ENCODE measurements around the gene TLR5.

DNA sequence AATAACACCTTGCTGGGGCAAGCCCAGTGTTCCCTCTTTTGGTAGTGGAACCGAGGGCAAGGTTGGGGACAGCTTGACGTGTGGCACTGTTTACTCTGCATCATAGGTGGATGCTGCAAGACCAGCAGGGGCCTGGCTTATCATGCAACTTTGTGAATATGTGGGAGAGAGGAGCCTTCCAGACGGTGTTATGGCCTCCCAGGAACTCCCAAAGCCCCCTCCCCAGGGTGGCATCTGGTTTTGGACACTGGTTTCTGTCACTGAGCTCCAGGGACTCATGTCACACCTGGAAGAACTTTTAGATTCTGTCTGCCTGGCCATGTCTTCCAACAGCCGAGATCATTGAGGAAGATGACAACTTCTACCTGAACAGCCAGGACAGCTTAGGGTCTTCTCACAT lies 1.4 kb upstream of the TLR5 start:
- TF ChIP-seq BACH2 (CRISPR knock-in tag; IDR thresholded peaks at IDR 0.05; ENCODE audit: borderline replicate concordance) = no peak
- no peak for TF ChIP-seq ARNTL (CRISPR knock-in tag; IDR thresholded peaks at IDR 0.05; ENCODE audit: borderline replicate concordance, low read depth)
- TF ChIP-seq, protein P1, sequence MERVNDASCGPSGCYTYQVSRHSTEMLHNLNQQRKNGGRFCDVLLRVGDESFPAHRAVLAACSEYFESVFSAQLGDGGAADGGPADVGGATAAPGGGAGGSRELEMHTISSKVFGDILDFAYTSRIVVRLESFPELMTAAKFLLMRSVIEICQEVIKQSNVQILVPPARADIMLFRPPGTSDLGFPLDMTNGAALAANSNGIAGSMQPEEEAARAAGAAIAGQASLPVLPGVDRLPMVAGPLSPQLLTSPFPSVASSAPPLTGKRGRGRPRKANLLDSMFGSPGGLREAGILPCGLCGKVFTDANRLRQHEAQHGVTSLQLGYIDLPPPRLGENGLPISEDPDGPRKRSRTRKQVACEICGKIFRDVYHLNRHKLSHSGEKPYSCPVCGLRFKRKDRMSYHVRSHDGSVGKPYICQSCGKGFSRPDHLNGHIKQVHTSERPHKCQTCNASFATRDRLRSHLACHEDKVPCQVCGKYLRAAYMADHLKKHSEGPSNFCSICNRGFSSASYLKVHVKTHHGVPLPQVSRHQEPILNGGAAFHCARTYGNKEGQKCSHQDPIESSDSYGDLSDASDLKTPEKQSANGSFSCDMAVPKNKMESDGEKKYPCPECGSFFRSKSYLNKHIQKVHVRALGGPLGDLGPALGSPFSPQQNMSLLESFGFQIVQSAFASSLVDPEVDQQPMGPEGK (CRISPR knock-in tag; IDR thresholded peaks at IDR 0.05; ENCODE audit: borderline replicate concordance) = no peak
- TF ChIP-seq, protein P2, sequence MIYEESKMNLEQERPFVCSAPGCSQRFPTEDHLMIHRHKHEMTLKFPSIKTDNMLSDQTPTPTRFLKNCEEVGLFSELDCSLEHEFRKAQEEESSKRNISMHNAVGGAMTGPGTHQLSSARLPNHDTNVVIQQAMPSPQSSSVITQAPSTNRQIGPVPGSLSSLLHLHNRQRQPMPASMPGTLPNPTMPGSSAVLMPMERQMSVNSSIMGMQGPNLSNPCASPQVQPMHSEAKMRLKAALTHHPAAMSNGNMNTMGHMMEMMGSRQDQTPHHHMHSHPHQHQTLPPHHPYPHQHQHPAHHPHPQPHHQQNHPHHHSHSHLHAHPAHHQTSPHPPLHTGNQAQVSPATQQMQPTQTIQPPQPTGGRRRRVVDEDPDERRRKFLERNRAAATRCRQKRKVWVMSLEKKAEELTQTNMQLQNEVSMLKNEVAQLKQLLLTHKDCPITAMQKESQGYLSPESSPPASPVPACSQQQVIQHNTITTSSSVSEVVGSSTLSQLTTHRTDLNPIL (CRISPR knock-in tag; IDR thresholded peaks at IDR 0.05; ENCODE audit: low read depth) = no peak
- TF ChIP-seq TOX (CRISPR knock-in tag; IDR thresholded peaks at IDR 0.05; ENCODE audit: borderline replicate concordance) = no peak
- TF ChIP-seq, protein P3, sequence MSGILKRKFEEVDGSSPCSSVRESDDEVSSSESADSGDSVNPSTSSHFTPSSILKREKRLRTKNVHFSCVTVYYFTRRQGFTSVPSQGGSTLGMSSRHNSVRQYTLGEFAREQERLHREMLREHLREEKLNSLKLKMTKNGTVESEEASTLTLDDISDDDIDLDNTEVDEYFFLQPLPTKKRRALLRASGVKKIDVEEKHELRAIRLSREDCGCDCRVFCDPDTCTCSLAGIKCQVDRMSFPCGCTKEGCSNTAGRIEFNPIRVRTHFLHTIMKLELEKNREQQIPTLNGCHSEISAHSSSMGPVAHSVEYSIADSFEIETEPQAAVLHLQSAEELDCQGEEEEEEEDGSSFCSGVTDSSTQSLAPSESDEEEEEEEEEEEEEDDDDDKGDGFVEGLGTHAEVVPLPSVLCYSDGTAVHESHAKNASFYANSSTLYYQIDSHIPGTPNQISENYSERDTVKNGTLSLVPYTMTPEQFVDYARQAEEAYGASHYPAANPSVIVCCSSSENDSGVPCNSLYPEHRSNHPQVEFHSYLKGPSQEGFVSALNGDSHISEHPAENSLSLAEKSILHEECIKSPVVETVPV (CRISPR knock-in tag; IDR thresholded peaks at IDR 0.05) = no peak
- TF ChIP-seq, protein P4, sequence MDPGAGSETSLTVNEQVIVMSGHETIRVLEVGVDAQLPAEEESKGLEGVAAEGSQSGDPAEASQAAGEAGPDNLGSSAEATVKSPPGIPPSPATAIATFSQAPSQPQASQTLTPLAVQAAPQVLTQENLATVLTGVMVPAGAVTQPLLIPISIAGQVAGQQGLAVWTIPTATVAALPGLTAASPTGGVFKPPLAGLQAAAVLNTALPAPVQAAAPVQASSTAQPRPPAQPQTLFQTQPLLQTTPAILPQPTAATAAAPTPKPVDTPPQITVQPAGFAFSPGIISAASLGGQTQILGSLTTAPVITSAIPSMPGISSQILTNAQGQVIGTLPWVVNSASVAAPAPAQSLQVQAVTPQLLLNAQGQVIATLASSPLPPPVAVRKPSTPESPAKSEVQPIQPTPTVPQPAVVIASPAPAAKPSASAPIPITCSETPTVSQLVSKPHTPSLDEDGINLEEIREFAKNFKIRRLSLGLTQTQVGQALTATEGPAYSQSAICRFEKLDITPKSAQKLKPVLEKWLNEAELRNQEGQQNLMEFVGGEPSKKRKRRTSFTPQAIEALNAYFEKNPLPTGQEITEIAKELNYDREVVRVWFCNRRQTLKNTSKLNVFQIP (CRISPR knock-in tag; IDR thresholded peaks at IDR 0.05; ENCODE audit: borderline replicate concordance, low read depth) = no peak
- no peak for TF ChIP-seq RARB (CRISPR knock-in tag; IDR thresholded peaks at IDR 0.05)
- no peak for TF ChIP-seq GLIS3 (CRISPR knock-in tag; IDR thresholded peaks at IDR 0.05)
- no peak for TF ChIP-seq SNAI2 (CRISPR knock-in tag; IDR thresholded peaks at IDR 0.05)
- TF ChIP-seq, protein P5, sequence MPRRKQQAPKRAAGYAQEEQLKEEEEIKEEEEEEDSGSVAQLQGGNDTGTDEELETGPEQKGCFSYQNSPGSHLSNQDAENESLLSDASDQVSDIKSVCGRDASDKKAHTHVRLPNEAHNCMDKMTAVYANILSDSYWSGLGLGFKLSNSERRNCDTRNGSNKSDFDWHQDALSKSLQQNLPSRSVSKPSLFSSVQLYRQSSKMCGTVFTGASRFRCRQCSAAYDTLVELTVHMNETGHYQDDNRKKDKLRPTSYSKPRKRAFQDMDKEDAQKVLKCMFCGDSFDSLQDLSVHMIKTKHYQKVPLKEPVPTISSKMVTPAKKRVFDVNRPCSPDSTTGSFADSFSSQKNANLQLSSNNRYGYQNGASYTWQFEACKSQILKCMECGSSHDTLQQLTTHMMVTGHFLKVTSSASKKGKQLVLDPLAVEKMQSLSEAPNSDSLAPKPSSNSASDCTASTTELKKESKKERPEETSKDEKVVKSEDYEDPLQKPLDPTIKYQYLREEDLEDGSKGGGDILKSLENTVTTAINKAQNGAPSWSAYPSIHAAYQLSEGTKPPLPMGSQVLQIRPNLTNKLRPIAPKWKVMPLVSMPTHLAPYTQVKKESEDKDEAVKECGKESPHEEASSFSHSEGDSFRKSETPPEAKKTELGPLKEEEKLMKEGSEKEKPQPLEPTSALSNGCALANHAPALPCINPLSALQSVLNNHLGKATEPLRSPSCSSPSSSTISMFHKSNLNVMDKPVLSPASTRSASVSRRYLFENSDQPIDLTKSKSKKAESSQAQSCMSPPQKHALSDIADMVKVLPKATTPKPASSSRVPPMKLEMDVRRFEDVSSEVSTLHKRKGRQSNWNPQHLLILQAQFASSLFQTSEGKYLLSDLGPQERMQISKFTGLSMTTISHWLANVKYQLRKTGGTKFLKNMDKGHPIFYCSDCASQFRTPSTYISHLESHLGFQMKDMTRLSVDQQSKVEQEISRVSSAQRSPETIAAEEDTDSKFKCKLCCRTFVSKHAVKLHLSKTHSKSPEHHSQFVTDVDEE (CRISPR knock-in tag; IDR thresholded peaks at IDR 0.05) = no peak
- TF ChIP-seq ZFP3 (CRISPR knock-in tag; IDR thresholded peaks at IDR 0.05) = no peak
